ENCODE data around the gene DISC1.

DNA sequence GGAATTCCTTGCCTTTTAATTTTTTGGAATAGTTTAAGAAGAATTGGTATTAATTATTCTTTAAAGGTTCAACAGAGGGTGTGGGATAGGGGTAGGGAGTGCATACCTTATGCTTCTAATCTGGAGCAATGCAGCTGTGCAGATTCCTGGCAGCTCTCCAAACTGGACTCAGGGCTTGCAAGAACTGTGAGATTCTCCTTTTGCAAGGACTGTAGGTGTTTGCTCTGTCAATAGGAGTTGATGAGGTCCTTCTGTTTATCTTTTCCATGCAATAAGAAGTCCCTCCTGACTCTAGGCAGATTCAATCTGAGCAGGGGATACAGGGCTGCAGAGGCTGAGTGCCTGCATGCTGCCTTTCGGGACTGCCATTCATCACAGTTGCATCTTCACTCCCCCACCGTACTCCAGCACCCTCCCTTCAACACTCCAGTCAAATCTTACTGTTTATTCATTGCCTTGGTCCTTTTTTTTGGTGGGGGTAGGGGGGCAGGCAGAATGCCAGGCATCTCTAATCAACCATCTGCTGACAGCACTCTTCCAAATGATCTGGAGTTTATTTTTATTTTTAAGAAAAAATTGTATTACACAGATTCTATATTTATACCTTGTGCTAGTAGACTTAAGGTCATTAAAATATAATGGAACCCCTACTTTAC, 122.3 kb downstream of the DISC1 start:
- TF ChIP-seq, protein P1, sequence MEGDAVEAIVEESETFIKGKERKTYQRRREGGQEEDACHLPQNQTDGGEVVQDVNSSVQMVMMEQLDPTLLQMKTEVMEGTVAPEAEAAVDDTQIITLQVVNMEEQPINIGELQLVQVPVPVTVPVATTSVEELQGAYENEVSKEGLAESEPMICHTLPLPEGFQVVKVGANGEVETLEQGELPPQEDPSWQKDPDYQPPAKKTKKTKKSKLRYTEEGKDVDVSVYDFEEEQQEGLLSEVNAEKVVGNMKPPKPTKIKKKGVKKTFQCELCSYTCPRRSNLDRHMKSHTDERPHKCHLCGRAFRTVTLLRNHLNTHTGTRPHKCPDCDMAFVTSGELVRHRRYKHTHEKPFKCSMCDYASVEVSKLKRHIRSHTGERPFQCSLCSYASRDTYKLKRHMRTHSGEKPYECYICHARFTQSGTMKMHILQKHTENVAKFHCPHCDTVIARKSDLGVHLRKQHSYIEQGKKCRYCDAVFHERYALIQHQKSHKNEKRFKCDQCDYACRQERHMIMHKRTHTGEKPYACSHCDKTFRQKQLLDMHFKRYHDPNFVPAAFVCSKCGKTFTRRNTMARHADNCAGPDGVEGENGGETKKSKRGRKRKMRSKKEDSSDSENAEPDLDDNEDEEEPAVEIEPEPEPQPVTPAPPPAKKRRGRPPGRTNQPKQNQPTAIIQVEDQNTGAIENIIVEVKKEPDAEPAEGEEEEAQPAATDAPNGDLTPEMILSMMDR (IDR thresholded peaks at IDR 0.05) = no peak
- no peak for TF ChIP-seq POLR2A (IDR thresholded peaks at IDR 0.05)
